COLO829 (cell line): ENCODE measurements around the gene INSL4.
A peak's percentile ranks its signal among the peaks of the same experiment; 100 is the strongest.

Source experiments
- DNase-seq: peaks from one replicate; pipeline ENCODE4 v3.0.0; 2012; ENCODE audit warnings: low spot score

The INSL4 gene

GRCh38 chr9:5231212-5231611 lies at the start of gene INSL4:
Gene INSL4 (plus strand): TSS chr9:5231419. CDS start chr9:5231524, 105 bp downstream.
- no peak for DNase-seq

GRCh38 chr9:5184776-5185175 lies 46.4 kb upstream of the INSL4 start:
- peak; percentile 39 for DNase-seq

DNA sequence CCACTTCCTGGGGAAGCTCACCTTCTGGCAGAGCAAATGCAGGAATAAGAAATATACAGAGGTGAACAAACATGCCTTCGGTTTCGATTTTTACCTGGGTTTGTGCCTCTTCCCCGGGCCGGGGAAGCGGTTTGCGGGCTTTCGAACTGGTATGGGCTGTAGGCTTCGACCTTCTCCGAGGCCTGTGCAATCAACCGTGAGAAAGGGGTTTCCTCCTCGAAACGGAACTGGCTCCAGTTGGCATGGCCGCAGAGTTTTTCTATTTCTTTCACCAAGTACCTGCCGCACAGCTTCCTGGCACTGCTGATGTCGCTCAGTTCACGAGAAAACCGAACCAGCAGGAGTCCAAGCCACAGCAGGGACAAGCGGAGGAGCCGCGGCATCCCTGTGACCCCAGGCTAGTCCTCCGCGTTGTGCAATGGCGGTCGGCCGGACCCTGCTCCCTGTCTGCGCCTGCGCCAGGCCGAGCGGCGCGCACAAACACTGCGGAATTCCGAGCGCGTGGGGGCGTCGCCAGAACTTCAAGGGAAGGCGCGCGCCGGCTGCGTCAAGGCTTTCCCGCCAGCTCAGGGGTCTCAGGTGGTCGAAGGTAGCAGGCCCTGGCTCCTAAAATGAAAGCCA lies 45.9 kb upstream of the INSL4 start, which contains the start of gene INSL6:
Gene INSL6, minus strand, starts transcription at position 420 of the 621 bp plus-strand sequence. Its CDS starts 37 bp downstream, at position 383.
- DNase-seq = no peak

DNA sequence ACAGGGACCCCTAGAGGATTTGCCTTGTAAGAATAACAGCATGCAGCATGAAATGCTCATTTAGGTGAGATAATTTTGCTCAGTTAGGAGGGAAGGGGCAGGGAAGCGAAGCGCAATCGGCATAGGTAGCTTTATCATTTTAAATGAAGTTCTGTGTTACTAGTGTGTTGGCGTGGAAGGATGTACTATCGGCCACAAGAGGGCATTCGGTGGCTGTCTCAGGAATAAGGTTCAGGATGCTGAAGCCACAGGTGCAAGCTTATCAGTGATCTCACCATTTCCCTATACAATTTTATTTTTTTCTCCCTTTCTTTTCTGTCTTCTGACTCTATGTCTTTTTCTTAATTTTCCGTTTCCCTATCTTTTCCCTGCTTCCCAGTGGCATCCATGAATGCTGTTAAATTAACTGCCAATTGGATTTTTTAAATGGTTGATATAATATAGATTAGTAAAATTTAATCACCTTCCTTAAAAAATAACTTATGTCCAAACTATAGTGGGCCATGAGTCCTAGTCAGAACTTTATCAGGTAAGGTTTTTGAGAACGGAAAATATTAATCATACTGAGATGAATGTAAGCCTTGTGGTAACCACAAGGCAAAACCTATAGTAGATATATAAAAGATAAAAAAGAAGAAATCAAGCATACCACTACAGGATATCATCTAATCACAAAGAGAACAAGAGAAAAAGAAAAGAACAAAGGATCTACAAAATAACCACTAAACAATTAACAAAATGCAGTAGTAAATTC lies 44.6 kb upstream of the INSL4 start:
- DNase-seq = peak; percentile 35

- DNase-seq = no peak
These were observed 42.9 kb upstream of the INSL4 start for GRCh38 chr9:5188060-5188984.

GRCh38 chr9:5191985-5192384 lies 39.2 kb upstream of the INSL4 start:
- no peak for DNase-seq

GRCh38 chr9:5193345-5193744 lies 37.9 kb upstream of the INSL4 start:
- no peak for DNase-seq

DNA sequence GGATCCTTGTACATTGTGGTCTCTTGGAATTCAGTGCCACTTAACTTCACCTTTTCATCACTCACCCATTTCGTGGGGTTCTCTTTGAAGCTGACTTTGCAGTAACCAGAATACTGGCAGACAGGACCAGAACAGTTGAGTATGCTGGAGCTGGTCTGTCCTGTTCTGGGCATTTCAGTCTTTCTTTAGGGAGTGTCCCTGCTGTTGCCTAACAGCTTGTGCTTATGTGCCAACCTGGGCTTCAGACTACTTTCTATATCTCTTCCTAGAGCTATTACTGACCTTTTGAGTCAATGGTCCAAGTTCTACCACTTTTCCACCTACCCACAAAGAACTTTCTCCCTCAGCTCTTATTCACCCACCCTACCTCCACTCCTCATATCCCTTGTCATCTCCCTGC lies 35.8 kb upstream of the INSL4 start:
- no peak for DNase-seq

DNA sequence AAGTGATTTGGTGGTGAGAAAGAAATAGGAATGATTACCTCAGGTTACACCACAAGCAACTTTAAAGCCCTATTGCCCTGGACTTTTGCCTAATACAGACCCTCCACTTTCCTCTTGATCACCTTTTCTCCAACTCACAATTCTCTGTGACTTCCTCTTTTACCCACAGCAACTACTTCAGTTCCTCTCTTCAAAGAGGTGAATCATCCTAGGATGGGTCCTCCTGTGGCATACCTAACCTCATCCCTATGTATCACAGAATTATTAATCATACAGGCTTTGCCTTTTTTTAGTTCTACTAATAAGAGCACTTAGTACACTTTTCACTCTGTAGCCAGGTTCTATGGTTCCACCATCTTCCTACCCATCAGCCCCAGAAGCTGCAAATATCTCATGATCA lies 26.1 kb upstream of the INSL4 start:
- no peak for DNase-seq

GRCh38 chr9:5230554-5230953 lies 665 bp upstream of the INSL4 start:
- no peak for DNase-seq

DNA sequence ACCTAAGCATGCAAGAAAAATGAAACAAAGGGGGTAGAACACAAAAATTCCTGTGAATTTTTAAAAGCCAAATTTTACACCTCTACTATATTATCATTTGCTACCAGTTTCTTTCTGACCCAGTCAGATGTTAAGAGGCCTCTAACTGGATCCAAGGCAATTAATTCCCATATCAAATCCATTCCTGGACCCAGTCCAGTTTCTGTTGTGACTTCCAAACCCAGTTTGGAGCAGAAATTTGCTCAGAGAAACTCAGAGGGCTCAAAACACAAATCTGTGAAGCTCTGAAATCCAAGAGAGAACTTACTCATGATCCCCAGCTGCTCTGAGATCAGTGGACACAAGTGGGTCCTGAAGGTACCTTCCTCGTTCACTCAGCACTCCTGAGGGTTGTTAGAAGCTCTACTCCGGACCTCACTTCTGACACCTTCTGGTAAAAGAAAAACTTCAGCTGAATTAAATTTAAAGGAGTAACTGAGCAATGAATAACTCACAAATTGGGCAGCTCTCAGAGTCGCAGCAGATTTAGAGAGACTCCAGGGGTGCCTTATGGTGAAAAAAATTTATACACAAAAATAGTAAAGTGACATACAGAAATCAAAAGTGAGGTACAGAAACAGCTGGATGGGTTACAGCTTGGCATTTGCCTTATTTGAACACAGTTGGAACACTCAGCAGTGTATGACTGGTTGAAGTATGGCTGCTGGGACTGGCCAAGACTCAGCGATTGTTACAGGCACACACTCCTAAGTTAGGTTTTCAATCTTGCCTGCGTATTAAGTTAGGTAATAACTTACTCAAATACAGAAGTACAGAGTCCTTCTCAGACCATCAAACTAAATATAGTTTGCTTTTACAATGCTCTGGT lies 32.4 kb downstream of the INSL4 start:
- DNase-seq = no peak

- no peak for DNase-seq
These were observed 33.0 kb downstream of the INSL4 start for GRCh38 chr9:5264219-5264595.

GRCh38 chr9:5265939-5266338 lies 34.7 kb downstream of the INSL4 start:
- DNase-seq = no peak

- peak; percentile 28 for DNase-seq
These were observed 38.1 kb downstream of the INSL4 start for GRCh38 chr9:5269249-5269715.

- no peak for DNase-seq
These were observed 43.6 kb downstream of the INSL4 start for GRCh38 chr9:5274770-5275169.

- no peak for DNase-seq
These were observed 47.3 kb downstream of the INSL4 start for GRCh38 chr9:5278486-5278885.
